Tibial artery (tissue), 4 donors: ENCODE results near the gene EPB41L2.

Source experiments
- DNase-seq, 2 donors: peaks; one replicate each; pipeline ENCODE4 v3.0.0-alpha.2; 2019
- H3K27ac ChIP-seq, 2 donors: fragments of 200-600 bp; sonication (generic) in 1 of 2; 1 replicate in 1 of 2; 2 replicates in 1 of 2; pipeline ENCODE4 v1.5.1; 2018 to 2019; ENCODE audit warnings: mild to moderate bottlenecking in 1 of 2
- H3K27me3 ChIP-seq, 2 donors: fragments of 200-600 bp; sonication (generic) in 1 of 2; one replicate each; pipeline versions ENCODE4 v1.5.1 to v1.6.0; 2016 to 2019
- H3K36me3 ChIP-seq, 3 donors: fragments of 200-600 bp; sonication (generic) in 2 of 3; one replicate each; pipeline ENCODE4 v1.5.1; 2016 to 2019; ENCODE audit warnings: mild to moderate bottlenecking in 2 of 3
- H3K4me1 ChIP-seq, 4 donors: fragments of 200-600 bp; sonication (generic) in 2 of 4; 1 replicate in 3 of 4; 2 replicates in 1 of 4; pipeline ENCODE4 v1.5.1; 2016 to 2019
- H3K4me3 ChIP-seq, 2 donors: fragments of 200-600 bp; sonication (generic) in 1 of 2; 1 replicate in 1 of 2; 2 replicates in 1 of 2; pipeline ENCODE4 v1.5.1; 2018 to 2019; ENCODE audit warnings: mild to moderate bottlenecking in 2 of 2
- H3K9me3 ChIP-seq, 3 donors: fragments of 200-600 bp; sonication (generic) in 1 of 3; one replicate each; pipeline ENCODE4 v1.5.1; 2016 to 2019
- CTCF ChIP-seq, 2 experiments: fragments of 200-600 bp in 1 of 2; fragments of 450-650 bp in 1 of 2; IDR thresholded peaks; one replicate each; pipeline ENCODE4 v1.5.1; 2017 to 2019; ENCODE audit warnings: antibody characterized with exemption in 2 of 2, mild to moderate bottlenecking in 1 of 2, moderate library complexity in 1 of 2
- intact Hi-C: fragments of 100-400 bp; cut with DNase I; formaldehyde crosslinking; loops from one replicate; pipeline ENCODE4 v1.15.0; 2023; ENCODE audit warnings: low total_unique reads

EPB41L2 gene

GRCh38 chr6:130826442-130827246, 236.4 kb downstream of the EPB41L2 start:
- no peaks in the 10 kb centered on the region for H3K27me3 ChIP-seq
- no peak overlapping the region for H3K27ac ChIP-seq
- H3K4me3 ChIP-seq, result no peak overlapping the region
- H3K4me1 ChIP-seq, result no peaks in the 10 kb centered on the region
- H3K9me3 ChIP-seq, result no peaks in the 10 kb centered on the region
- DNase-seq, result no peak
- intact Hi-C loops, result no loop called here
- no peaks in the 10 kb centered on the region for H3K36me3 ChIP-seq
- TF ChIP-seq CTCF (IDR thresholded peaks at IDR 0.05), result no peak

DNA sequence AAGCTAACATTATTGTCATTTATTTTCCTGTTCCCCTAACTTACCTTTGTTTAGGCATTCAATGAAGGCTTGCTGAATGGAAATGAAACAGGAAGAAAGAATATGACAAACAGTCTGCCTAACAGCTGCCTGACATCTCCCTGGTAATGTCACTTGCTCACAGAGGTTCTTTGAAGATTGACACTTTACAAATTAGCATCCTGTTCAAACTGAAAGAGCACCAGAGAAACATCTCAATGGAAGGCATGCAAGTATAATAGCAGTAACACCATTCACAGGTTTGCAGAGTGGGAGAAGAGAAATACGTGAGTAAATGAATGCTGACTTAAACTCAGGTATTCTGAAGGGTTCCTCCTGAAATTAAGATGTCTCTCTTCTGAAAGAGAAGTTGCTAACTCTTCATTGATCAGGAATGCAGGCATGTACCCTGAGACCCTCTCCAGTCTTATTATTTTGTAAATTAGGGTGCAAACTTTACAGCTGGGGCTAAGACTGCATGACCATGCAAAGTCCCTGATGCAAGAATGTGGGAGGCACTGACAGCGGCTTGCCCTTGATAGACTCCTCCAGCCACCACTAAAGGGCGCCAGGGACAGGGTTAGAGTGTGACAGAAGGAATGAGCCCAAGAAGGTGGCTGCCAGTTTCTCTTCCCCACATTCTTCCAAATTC, 237.1 kb downstream of the EPB41L2 start:
- no peak for TF ChIP-seq CTCF (IDR thresholded peaks at IDR 0.05)
- Histone ChIP-seq H3K27me3 (no peaks in the 10 kb centered on the region), H3K4me1 (no peaks in the 10 kb centered on the region), H3K27ac (no peak overlapping the region), H3K36me3 (no peaks in the 10 kb centered on the region), H3K9me3 (no peaks in the 10 kb centered on the region), H3K4me3 (no peak overlapping the region)
- no peak for DNase-seq
- intact Hi-C loops, result no loop called here

DNA sequence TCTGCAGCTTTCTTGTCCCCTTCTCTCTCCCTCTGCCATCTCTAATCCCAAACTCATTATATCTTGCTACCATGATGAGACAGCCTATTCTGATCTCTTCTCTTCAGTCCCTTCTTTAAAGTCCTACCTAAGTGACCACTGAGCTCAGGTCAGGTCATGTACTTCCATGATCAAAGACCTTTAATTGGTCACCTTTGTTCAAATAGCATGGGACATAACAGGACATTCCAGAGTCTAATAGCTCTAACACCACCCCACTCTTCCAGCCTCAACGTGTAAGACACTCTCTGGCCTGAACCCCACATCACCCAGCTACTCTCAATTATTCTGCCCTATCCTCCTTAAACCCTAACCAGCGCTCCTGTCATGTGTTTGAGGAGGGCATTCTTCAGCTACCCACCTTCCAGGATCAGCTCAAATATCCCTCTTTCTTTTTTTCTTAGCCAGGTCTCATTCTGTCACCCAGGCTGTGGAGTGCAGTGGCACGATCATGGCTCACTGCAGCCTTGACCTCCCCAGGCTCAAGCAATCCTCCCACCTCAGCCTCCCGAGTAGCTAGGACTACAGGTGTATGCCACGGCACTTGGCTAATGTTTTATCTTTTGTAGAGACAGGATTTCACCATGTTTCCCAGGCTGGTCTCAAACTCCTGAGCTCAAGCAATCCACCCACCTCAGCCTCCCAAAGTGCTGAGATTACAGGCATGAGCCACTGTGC, 237.9 kb downstream of the EPB41L2 start:
- Histone ChIP-seq H3K4me1 (no peaks in the 10 kb centered on the region), H3K36me3 (no peaks in the 10 kb centered on the region), H3K9me3 (no peaks in the 10 kb centered on the region), H3K4me3 (no peak overlapping the region), H3K27ac (no peak overlapping the region), H3K27me3 (no peaks in the 10 kb centered on the region)
- no peak for DNase-seq
- TF ChIP-seq CTCF (IDR thresholded peaks at IDR 0.05), result no peak
- intact Hi-C loops, result no loop called here

GRCh38 chr6:130822736-130823135, 240.3 kb downstream of the EPB41L2 start:
- Histone ChIP-seq H3K36me3 (no peaks in the 10 kb centered on the region), H3K27me3 (no peaks in the 10 kb centered on the region), H3K4me3 (no peak overlapping the region), H3K9me3 (no peaks in the 10 kb centered on the region), H3K27ac (no peak overlapping the region), H3K4me1 (no peaks in the 10 kb centered on the region)
- intact Hi-C loops, result no loop called here
- no peak for DNase-seq
- TF ChIP-seq CTCF (IDR thresholded peaks at IDR 0.05), result no peak

GRCh38 chr6:130815200-130816071, 247.6 kb downstream of the EPB41L2 start:
- Histone ChIP-seq H3K36me3 (no peaks in the 10 kb centered on the region), H3K27ac (no peak overlapping the region)
- no peak for TF ChIP-seq CTCF (IDR thresholded peaks at IDR 0.05)

More at GRCh38 chr6:130815200-130816071, 247.6 kb downstream of the EPB41L2 start:
- Histone ChIP-seq H3K27me3 (no peaks in the 10 kb centered on the region), H3K4me3 (no peak overlapping the region), H3K9me3 (no peaks in the 10 kb centered on the region), H3K4me1 (no peaks in the 10 kb centered on the region)
- DNase-seq, result no peak
- intact Hi-C loops, result no loop called here
